HFFc6 (cell line): Measurements from ENCODE around the gene MCRIP1. TPM values are rescaled to one million over a fixed set of nuclear protein-coding genes. Genes with fewer than 3 reads are reported as not detected.

ENCODE experiments used
- DNase-seq: peaks from one replicate; pipeline ENCODE4 v3.0.0-alpha.2; 2018
- H3K27ac Mint-ChIP-seq: 2 replicates; pipeline ENCODE4 v1.8.0; 2020; ENCODE audit warnings: mild to moderate bottlenecking, mixed read lengths
- H3K27me3 Mint-ChIP-seq: 2 replicates; pipeline ENCODE4 v1.8.0; 2021; ENCODE audit warnings: mild to moderate bottlenecking, moderate library complexity, mixed read lengths; ENCODE audit not compliant: insufficient read depth
- H3K36me3 Mint-ChIP-seq: 2 replicates; pipeline ENCODE4 v1.8.0; 2021; ENCODE audit warnings: low read depth, mixed read lengths
- H3K4me1 Mint-ChIP-seq: 2 replicates; pipeline ENCODE4 v1.8.0; 2020; ENCODE audit warnings: low read depth, mixed read lengths
- H3K4me3 Mint-ChIP-seq: 2 replicates; pipeline ENCODE4 v1.8.0; 2020; ENCODE audit warnings: mild to moderate bottlenecking, moderate library complexity, mixed read lengths
- H3K9me3 Mint-ChIP-seq: 2 replicates; pipeline ENCODE4 v1.8.0; 2020; ENCODE audit warnings: mild to moderate bottlenecking, mixed read lengths
- total RNA-seq, 6 experiments: library from RNA; stranded (reverse); fragmentation: NEBNext Ultra II Directional; extraction: Animal tissue kit (Norgen Biotek cat#: 25700); gene quantifications; 2 replicates in 1 of 6; 3 replicates in 5 of 6; pipeline ENCODE4 v1.2.3, GENCODE V29; 2021
- TF ChIP-seq, protein P1 (sequence below): fragments of 200-600 bp; sonication (generic); IDR thresholded peaks from 2 replicates; pipeline ENCODE4 v1.5.0; 2021; ENCODE audit warnings: antibody characterized with exemption, mild to moderate bottlenecking

The MCRIP1 gene
- total RNA-seq, 6 experiments from 2014 or later = 88.0 to 103 (median 92.8) TPM

DNA sequence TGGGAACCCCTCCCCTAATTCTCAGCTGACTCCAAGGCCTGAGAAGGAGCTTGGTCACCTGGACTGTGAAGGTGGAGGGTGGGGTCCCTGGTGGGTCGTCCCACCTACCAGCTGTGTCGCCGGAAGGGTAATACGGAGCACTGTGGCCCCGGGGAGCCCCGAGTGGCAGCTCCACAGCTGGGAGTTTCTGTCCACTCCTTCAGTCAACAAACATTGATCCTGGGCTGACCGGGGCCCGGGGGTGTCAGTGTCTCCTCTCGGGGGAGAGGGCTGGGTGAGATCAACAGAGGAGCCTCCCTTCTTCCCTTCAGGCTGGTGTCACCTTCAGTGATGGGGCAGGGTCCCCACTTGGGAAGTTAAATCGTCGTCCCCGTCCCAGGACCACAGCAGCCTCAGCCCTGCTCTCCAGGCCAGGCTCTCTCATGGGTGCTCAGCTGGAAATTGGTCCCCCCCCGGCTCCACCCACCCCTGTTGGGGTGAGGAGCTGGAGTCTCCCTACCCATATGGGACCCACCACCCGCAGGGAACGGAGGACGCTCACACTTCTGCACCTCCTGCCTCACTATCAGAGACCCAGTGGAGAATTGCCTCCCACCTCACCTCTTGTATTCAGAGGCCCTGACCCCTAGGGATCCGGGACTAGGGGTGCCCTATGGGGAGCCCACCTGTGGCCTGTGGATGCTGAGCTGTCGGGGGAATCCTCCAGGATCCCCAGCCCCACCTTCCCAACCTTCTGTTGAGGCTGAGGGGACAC, 27.2 kb downstream of the MCRIP1 start:
- H3K36me3 Mint-ChIP-seq = no peaks in the 10 kb centered on the region
- TF ChIP-seq, protein P1, sequence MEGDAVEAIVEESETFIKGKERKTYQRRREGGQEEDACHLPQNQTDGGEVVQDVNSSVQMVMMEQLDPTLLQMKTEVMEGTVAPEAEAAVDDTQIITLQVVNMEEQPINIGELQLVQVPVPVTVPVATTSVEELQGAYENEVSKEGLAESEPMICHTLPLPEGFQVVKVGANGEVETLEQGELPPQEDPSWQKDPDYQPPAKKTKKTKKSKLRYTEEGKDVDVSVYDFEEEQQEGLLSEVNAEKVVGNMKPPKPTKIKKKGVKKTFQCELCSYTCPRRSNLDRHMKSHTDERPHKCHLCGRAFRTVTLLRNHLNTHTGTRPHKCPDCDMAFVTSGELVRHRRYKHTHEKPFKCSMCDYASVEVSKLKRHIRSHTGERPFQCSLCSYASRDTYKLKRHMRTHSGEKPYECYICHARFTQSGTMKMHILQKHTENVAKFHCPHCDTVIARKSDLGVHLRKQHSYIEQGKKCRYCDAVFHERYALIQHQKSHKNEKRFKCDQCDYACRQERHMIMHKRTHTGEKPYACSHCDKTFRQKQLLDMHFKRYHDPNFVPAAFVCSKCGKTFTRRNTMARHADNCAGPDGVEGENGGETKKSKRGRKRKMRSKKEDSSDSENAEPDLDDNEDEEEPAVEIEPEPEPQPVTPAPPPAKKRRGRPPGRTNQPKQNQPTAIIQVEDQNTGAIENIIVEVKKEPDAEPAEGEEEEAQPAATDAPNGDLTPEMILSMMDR = no peak
- peaks cover 40% of the 10 kb centered on the region for H3K27me3 Mint-ChIP-seq
- DNase-seq = no peak
- no peak overlapping the region for H3K4me3 Mint-ChIP-seq
- H3K4me1 Mint-ChIP-seq = no peaks in the 10 kb centered on the region
- no peak overlapping the region for H3K27ac Mint-ChIP-seq
- peaks cover 6% of the 10 kb centered on the region; the same call in 1 of the 2 replicates for H3K9me3 Mint-ChIP-seq

DNA sequence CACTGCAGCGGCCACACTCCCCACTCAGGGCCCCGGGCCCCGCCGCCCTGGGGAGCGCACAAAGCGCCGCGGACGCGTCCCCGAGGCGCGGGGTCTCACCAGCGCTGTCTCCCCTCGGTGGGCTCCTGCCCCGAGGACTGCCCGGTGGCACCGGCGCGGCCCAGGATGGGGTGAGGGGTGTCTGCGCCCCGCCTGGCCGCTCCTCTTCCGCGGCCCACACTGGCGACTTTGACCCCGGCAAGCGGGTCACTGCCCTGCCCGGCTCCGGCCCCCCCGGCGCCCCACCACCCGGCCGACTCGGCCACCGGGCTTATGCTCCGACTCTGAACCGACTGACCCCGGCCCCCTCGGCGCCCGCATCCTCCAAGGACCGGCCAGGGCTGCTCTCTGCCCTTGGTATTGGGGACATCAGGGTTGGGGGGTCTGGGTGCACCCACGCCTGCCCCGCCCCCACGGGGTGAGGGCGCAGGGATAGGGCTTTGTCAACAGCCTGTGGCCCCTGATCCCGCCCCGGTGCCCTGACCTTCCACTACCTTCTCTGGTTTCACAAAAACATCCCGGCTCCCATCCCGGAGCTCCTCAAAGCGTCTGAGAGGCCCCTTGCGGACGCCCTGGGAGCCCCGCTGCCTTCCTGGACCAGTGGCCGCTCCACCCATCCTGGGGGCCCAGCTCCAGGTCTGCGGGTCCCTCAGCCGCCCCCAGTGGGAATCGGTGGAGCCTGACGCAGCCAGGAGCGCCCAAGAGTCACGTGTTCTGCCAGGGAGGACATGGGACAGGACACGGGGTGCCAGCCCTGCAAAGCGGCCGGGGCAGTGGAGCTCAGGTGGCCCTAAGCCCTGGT, 28.3 kb downstream of the MCRIP1 start:
- DNase-seq = no peak
- H3K27ac Mint-ChIP-seq = no peak overlapping the region
- H3K36me3 Mint-ChIP-seq = no peaks in the 10 kb centered on the region
- H3K4me3 Mint-ChIP-seq = no peak overlapping the region
- TF ChIP-seq, protein P1 = no peak
- H3K9me3 Mint-ChIP-seq = peaks cover 6% of the 10 kb centered on the region; the same call in 1 of the 2 replicates
- H3K27me3 Mint-ChIP-seq = peaks cover 39% of the 10 kb centered on the region
- no peaks in the 10 kb centered on the region for H3K4me1 Mint-ChIP-seq

DNA sequence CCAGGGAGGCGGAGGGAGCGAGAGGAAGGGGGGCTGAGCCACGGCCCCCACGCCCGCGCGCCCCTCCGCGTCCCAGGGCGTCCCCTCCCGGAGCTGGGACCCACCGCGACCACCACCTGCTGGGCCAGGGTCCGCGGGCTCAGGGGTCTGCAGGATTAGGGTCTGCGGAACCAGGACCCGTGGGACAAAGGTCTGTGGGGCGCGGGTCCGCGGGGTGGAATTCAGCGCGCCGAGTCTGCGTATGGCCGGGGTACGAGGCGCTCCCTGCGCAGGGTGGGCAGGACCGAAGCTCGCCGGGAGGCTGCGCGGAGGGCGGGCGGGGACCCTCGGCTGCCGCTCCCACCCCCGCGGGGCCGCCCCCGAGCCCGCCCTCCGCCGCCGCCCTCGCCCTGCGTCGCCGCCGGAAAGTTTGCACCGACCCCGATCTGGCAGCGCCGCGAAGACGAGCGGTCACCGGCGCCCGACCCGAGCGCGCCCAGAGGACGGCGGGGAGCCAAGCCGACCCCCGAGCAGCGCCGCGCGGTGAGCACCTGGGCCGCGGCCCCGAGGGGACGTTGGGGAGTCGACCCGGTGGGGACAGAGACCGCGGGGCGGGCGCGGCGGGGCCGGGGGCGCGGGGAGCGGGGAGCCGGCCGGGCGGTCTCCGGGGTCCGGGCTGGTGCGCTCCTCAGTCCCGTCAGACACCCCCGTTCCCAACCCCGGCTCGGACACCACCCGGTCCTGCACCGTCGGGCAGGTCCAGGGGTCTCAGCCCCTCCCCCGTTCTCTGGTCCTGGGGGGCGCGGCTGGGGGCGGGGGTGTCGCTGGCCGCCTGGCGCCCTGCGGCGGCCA, 29.1 kb downstream of the MCRIP1 start, which contains the start of gene GCGR:
TSS of gene GCGR (plus strand) at position 423 of the 831 bp plus-strand sequence. CDS start 4,869 bp downstream, outside the sequence.
- no peak within 1 kb of the TSS for H3K27ac Mint-ChIP-seq
- no peaks in the 10 kb centered on the region for H3K4me1 Mint-ChIP-seq
- no peak for DNase-seq
- TF ChIP-seq, protein P1 = no peak
- H3K4me3 Mint-ChIP-seq = no peak within 1 kb of the TSS
- H3K27me3 Mint-ChIP-seq = peaks cover 33% of the 10 kb centered on the region
- H3K9me3 Mint-ChIP-seq = peaks cover 5% of the 10 kb centered on the region; the same call in 1 of the 2 replicates
- no peaks in the 10 kb centered on the region for H3K36me3 Mint-ChIP-seq

DNA sequence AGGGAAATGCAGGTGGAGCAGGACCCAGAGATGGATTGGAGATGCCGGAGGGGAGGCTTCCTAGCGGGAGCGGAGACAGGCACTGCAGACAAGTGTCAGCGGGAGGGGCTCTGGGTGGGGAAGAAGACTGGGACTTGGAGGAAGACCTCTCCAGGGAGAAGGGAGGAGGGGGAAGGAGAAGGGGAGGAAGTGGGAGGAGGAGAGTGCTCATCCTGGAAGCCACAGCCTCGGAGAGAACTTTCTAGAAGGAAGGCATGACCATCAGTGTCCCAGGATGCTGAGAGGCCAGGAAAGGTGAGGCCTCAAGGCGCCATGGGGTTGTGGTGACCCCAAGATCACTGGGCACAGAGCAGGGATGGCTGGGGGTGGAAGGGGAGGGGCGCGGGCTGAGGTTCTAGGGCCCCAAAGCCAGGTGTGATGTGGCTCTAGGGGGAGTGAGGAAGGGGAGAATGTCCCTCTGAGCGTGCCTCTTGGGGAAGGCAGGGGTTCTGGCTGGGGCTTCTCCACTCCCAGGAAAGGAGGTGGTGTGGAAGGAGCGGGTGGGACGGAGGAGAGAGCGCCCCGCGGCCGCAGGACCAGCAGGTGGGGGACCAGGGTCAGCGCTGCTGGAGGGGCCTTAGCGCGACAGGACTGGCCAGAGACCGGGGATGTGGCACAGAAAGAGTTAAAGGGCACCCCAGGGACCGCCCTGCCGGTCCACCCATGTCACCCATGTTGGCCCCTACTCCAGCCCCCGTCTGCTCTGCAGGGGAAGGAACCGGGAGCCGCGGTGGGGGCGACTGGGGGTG, 30.0 kb downstream of the MCRIP1 start:
- H3K36me3 Mint-ChIP-seq = no peaks in the 10 kb centered on the region
- no peak overlapping the region for H3K27ac Mint-ChIP-seq
- no peaks in the 10 kb centered on the region for H3K4me1 Mint-ChIP-seq
- 0 out of 2 replicates have a peak, but pooled peaks cover 5% of the 10 kb centered on the region for H3K9me3 Mint-ChIP-seq
- H3K27me3 Mint-ChIP-seq = peaks cover 29% of the 10 kb centered on the region
- H3K4me3 Mint-ChIP-seq = no peak overlapping the region
- TF ChIP-seq, protein P1 = no peak
- DNase-seq = no peak
